ENCODE data around the gene RAX2.

Gene RAX2

DNA sequence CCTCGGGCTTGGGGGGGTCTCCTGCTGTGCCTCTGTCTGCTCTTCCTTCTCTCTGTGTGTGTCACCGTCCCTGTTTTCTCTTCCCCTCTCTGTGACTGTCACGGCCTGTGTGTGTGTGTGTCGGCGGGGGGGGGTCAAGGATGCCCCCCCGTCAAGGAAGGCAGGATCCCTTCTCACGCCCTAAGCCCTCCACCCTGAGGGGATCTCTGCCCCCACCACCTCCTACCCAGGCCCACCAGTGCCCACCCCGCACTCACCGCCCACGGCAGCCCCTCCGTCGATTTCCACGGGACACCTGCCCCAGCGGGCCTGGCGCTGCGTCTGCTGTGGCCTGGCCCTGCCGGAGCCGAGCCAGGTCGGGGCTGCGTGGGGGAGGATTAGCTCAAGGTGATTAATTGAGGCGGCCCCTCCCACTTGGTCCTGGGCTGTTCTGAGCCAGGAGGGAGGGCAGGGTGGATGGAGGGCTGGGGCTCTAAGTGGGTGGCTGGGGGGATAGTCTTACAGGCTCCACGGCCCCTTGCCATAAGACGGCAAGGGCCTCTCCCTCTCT lies at the start of gene RAX2:
TSS of gene RAX2 (minus strand) at position 323 of the 550 bp plus-strand sequence. CDS start 486 bp downstream, outside the sequence.
- H3K9ac ChIP-seq: no peak within 1 kb of the TSS

GRCh38 chr19:3821156-3821555 lies 49.1 kb upstream of the RAX2 start:
- Histone ChIP-seq H3K4me3 (IDR thresholded peaks at IDR 0.05; ENCODE audit: insufficient read depth, low read depth, low read length) (no peak overlapping the region), H3K27ac (no peak overlapping the region), H3K4me2 (no peak overlapping the region), H3K27me3 (ENCODE audit: insufficient read depth, low read depth) (peaks cover 94% of the 10 kb centered on the region), H3K9ac (no peak overlapping the region), H2AFZ (ENCODE audit: low read depth) (no peak overlapping the region), H4K20me1 (ENCODE audit: insufficient read depth) (no peaks in the 10 kb centered on the region), H3K79me2 (ENCODE audit: insufficient read depth, low read depth) (no peaks in the 10 kb centered on the region), H3K4me1 (ENCODE audit: low read depth, poor library complexity, severe bottlenecking) (no peaks in the 10 kb centered on the region), H3K36me3 (ENCODE audit: insufficient read depth) (no peaks in the 10 kb centered on the region)
- TF ChIP-seq CTCF (conservative IDR thresholded peaks at IDR 0.05; ENCODE audit: low read depth, low read length): no peak

More for the DNA sequence above, at the start of gene RAX2:
- no peaks in the 10 kb centered on the region for H4K20me1 ChIP-seq (ENCODE audit: insufficient read depth)
- H3K4me3 ChIP-seq (IDR thresholded peaks at IDR 0.05; ENCODE audit: insufficient read depth, low read depth, low read length): no peak within 1 kb of the TSS
- H3K4me2 ChIP-seq: no peak within 1 kb of the TSS
- TF ChIP-seq CTCF (conservative IDR thresholded peaks at IDR 0.05; ENCODE audit: low read depth, low read length): no peak
- no peak within 1 kb of the TSS for H3K27ac ChIP-seq
- no peaks in the 10 kb centered on the region for H3K4me1 ChIP-seq (ENCODE audit: low read depth, poor library complexity, severe bottlenecking)
- H2AFZ ChIP-seq (ENCODE audit: low read depth): no peak within 1 kb of the TSS
- peaks cover 6% of the 10 kb centered on the region; the same call in 1 of the 2 replicates for H3K27me3 ChIP-seq (ENCODE audit: insufficient read depth, low read depth)
- no peaks in the 10 kb centered on the region for H3K36me3 ChIP-seq (ENCODE audit: insufficient read depth)
- H3K79me2 ChIP-seq (ENCODE audit: insufficient read depth, low read depth): no peaks in the 10 kb centered on the region

DNA sequence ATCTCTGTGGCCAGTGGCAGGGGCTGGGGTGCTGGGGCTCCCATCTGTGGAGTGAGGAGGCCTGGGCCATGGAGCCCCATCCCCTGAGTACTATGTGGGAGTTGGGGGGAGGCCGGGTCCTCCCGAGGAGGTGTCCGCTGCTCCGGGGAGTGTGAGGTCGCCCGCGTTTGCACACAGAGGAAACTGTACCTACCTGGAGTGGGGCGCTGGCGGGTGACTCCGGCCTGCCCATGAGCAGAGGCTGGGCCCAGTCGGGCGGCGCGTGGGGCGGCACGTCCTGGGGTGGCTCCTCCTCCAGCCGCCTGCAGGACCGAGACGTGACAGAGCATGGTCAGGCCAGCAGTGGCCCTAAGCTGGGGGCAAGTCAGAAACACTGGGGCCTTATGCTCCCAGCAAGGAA lies 48.0 kb upstream of the RAX2 start:
- no peak overlapping the region for H2AFZ ChIP-seq (ENCODE audit: low read depth)
- peaks cover 92% of the 10 kb centered on the region for H3K27me3 ChIP-seq (ENCODE audit: insufficient read depth, low read depth)
- no peak overlapping the region for H3K27ac ChIP-seq
- H3K4me3 ChIP-seq (IDR thresholded peaks at IDR 0.05; ENCODE audit: insufficient read depth, low read depth, low read length): no peak overlapping the region
- H3K4me1 ChIP-seq (ENCODE audit: low read depth, poor library complexity, severe bottlenecking): no peaks in the 10 kb centered on the region
- no peaks in the 10 kb centered on the region for H3K79me2 ChIP-seq (ENCODE audit: insufficient read depth, low read depth)
- H3K36me3 ChIP-seq (ENCODE audit: insufficient read depth): no peaks in the 10 kb centered on the region
- H3K4me2 ChIP-seq: no peak overlapping the region
- no peaks in the 10 kb centered on the region for H4K20me1 ChIP-seq (ENCODE audit: insufficient read depth)
- no peak for TF ChIP-seq CTCF (conservative IDR thresholded peaks at IDR 0.05; ENCODE audit: low read depth, low read length)
- no peak overlapping the region for H3K9ac ChIP-seq

DNA sequence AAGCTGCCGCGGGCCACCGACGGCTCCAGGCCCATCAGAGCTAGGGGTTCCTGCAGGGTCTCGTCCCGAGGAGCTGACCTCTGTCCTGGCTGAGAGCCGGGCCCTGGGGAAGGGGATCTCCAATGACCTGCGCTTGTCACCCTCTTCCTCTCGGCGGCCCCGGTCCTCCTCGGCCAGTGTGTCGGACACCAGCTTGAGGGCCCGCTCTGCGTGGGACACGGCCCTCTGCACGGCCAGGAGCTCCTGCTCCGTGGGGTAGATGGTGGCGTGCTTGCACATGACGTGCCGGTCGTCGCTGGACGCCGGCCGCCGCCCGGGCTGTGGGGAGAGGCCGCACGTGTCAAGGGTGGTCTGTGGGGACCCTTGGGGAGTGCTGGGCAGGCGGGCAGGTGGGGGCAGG lies 46.9 kb upstream of the RAX2 start:
- Histone ChIP-seq H3K4me3 (IDR thresholded peaks at IDR 0.05; ENCODE audit: insufficient read depth, low read depth, low read length) (no peak overlapping the region), H3K4me2 (no peak overlapping the region), H3K27me3 (ENCODE audit: insufficient read depth, low read depth) (peaks cover 92% of the 10 kb centered on the region), H3K4me1 (ENCODE audit: low read depth, poor library complexity, severe bottlenecking) (no peaks in the 10 kb centered on the region), H3K27ac (no peak overlapping the region), H2AFZ (ENCODE audit: low read depth) (no peak overlapping the region), H3K36me3 (ENCODE audit: insufficient read depth) (no peaks in the 10 kb centered on the region), H3K9ac (no peak overlapping the region), H3K79me2 (ENCODE audit: insufficient read depth, low read depth) (no peaks in the 10 kb centered on the region), H4K20me1 (ENCODE audit: insufficient read depth) (no peaks in the 10 kb centered on the region)
- TF ChIP-seq CTCF (conservative IDR thresholded peaks at IDR 0.05; ENCODE audit: low read depth, low read length): no peak
